PC-9 (cell line): Measurements from ENCODE around the gene SDCCAG8.

ENCODE experiments used
- EZH2 ChIP-seq: fragments of 200-600 bp; sonication (generic); IDR thresholded peaks from 2 replicates; pipeline ENCODE4 v1.8.0; 2017; ENCODE audit warnings: antibody characterized with exemption, low read depth
- TF ChIP-seq, protein P1 (sequence below): fragments of 200-600 bp; sonication (generic); conservative IDR thresholded peaks from 2 replicates; pipeline ENCODE4 v1.6.1; 2017; ENCODE audit warnings: mixed run types, antibody characterized with exemption, mild to moderate bottlenecking, moderate library complexity

- no peak for TF ChIP-seq EZH2
- TF ChIP-seq, protein P1, sequence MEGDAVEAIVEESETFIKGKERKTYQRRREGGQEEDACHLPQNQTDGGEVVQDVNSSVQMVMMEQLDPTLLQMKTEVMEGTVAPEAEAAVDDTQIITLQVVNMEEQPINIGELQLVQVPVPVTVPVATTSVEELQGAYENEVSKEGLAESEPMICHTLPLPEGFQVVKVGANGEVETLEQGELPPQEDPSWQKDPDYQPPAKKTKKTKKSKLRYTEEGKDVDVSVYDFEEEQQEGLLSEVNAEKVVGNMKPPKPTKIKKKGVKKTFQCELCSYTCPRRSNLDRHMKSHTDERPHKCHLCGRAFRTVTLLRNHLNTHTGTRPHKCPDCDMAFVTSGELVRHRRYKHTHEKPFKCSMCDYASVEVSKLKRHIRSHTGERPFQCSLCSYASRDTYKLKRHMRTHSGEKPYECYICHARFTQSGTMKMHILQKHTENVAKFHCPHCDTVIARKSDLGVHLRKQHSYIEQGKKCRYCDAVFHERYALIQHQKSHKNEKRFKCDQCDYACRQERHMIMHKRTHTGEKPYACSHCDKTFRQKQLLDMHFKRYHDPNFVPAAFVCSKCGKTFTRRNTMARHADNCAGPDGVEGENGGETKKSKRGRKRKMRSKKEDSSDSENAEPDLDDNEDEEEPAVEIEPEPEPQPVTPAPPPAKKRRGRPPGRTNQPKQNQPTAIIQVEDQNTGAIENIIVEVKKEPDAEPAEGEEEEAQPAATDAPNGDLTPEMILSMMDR: no peak
Observed at GRCh38 chr1:243299069-243299468, 43.2 kb downstream of the SDCCAG8 start.
